ENCODE data around the gene CCL28. TPM values are rescaled to one million over a fixed set of nuclear protein-coding genes. Genes with fewer than 3 reads are reported as not detected.

Gene CCL28
- total and polyA plus RNA-seq, 2 donors (not counting 3 experiments of a cell fraction or from before 2014, with no cell fraction given), result 1.2 to 1.8 TPM

- Histone ChIP-seq H3K9ac (replicated peaks; ENCODE audit: extremely low read depth, insufficient read depth, low read length) (no peak overlapping the region), H4K20me1 (replicated peaks; ENCODE audit: control insufficient read depth, extremely low read depth, insufficient read depth, low read length) (no peaks in the 10 kb centered on the region), H2AFZ (ENCODE audit: low read depth, low read length) (no peak overlapping the region), H3K9me3 (replicated peaks; ENCODE audit: control insufficient read depth, insufficient read depth, low read length) (no peaks in the 10 kb centered on the region), H3K4me2 (ENCODE audit: insufficient read depth, low read length) (no peak overlapping the region), H3K27ac (ENCODE audit: insufficient read depth, low read depth, low read length) (no peak overlapping the region), H3K36me3 (ENCODE audit: control insufficient read depth in 2 of 2, extremely low read depth in 1 of 2, insufficient read depth in 2 of 2, low read length in 2 of 2) (no peaks in the 10 kb centered on the region), H3K4me1 (ENCODE audit: control insufficient read depth, extremely low read depth, insufficient read depth, low read length) (no peaks in the 10 kb centered on the region), H3K9me1 (replicated peaks; ENCODE audit: control insufficient read depth, extremely low read depth, insufficient read depth, low read length) (no peaks in the 10 kb centered on the region), H3K27me3 (ENCODE audit: control insufficient read depth in 2 of 2, insufficient read depth in 2 of 2, low read length in 2 of 2) (peaks cover 6 to 8% of the 10 kb centered on the region in 2 experiments), H3K79me2 (ENCODE audit: control insufficient read depth, insufficient read depth, low read length) (no peaks in the 10 kb centered on the region), H3K4me3 (replicated peaks in 1 of 3; ENCODE audit: insufficient read depth in 1 of 3, low read depth in 1 of 3, low read length in 3 of 3) (no peak overlapping the region)
- no TSS peak for BruUV-seq (replicated peaks)
- FAIRE-seq (peak; percentile 15), DNase-seq (ENCODE audit: low read depth, low spot score) (no peak)
- ChIA-PET POLR2A (no interaction called here), CTCF (no interaction called here)
- dilution Hi-C loops (cut with MboI; ENCODE audit: extremely low pct_ligation_motif_present, low sequenced_read_pairs), result no loop called here
- no peak for TF ChIP-seq POLR2A (IDR thresholded peaks at IDR 0.05; ENCODE audit: low read depth, low read length)
- no peak for TF ChIP-seq POLR2AphosphoS5 (IDR thresholded peaks at IDR 0.05; ENCODE audit: insufficient read depth, low read depth, low read length)
- TF ChIP-seq, protein P1, sequence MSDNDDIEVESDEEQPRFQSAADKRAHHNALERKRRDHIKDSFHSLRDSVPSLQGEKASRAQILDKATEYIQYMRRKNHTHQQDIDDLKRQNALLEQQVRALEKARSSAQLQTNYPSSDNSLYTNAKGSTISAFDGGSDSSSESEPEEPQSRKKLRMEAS (IDR thresholded peaks at IDR 0.05; ENCODE audit: insufficient read depth, insufficient read length), result no peak
- TF ChIP-seq FOS (IDR thresholded peaks at IDR 0.05; ENCODE audit: borderline replicate concordance, insufficient read depth, low read length), result no peak
- TF ChIP-seq MYC (IDR thresholded peaks at IDR 0.05; ENCODE audit: low read depth, low read length), result no peak
- no peak for TF ChIP-seq CTCF (IDR thresholded peaks at IDR 0.05; ENCODE audit: extremely low read depth in 1 of 2, insufficient read depth in 1 of 2, low read depth in 1 of 2, low read length in 2 of 2)
- TF ChIP-seq GATA2 (IDR thresholded peaks at IDR 0.05; ENCODE audit: insufficient read depth, insufficient read length, low read depth, low read length), result no peak
- TF ChIP-seq JUN (IDR thresholded peaks at IDR 0.05; ENCODE audit: borderline replicate concordance, insufficient read depth, insufficient read length, low read depth), result no peak
- no peak for TF ChIP-seq EZH2 (IDR thresholded peaks at IDR 0.05; ENCODE audit: borderline replicate concordance, low read depth, low read length, severe bottlenecking)
- intact Hi-C loops (cut with micrococcal nuclease), result no loop called here
These were observed 49.3 kb downstream of the CCL28 start for GRCh38 chr5:43362725-43363435.

Measured in endothelial cell of umbilical vein (primary cell).